HEK293 (cell line): ENCODE results near the gene DICER1.

Source experiments
- CTCF ChIA-PET: fragments of 350-600 bp; formaldehyde crosslinking; extraction: SDS; loops from one replicate; lab custom pipeline; 2021; ENCODE audit warnings: antibody characterized with exemption; lab: Yijun Ruan, JAX
- POLR2A ChIA-PET: fragments of 300-600 bp; formaldehyde crosslinking; extraction: SDS; loops from one replicate; lab custom pipeline; 2020; ENCODE audit warnings: antibody characterized with exemption, inconsistent platforms; lab: Yijun Ruan, JAX
- H3K27ac ChIP-seq: fragments of 200-500 bp; sonication (Bioruptor generic); 2 replicates; pipeline ENCODE4 v1.5.1; 2014; ENCODE audit warnings: low read depth, low read length, control low read depth, inconsistent platforms; ENCODE audit errors: extremely low read depth
- H3K36me3 ChIP-seq, 2 experiments: fragments of 200-500 bp in 1 of 2; sonication (Bioruptor generic) in 1 of 2; 1 replicate in 1 of 2; 2 replicates in 1 of 2; pipeline ENCODE4 v1.5.1; 2014 to 2017; ENCODE audit warnings: inconsistent platforms in 2 of 2, low read length in 2 of 2; ENCODE audit not compliant: control insufficient read depth in 2 of 2, insufficient read depth in 1 of 2
- H3K4me1 ChIP-seq: fragments of 200-500 bp; sonication (Bioruptor generic); 2 replicates; pipeline ENCODE4 v1.5.1; 2014; ENCODE audit warnings: mild to moderate bottlenecking, low read length, inconsistent platforms; ENCODE audit not compliant: control insufficient read depth, insufficient read depth
- H3K4me3 ChIP-seq: 2 replicates; pipeline ENCODE4 v1.5.1; 2011; ENCODE audit warnings: low read depth, mild to moderate bottlenecking, control low read depth, low read length, moderate library complexity
- H3K9me3 ChIP-seq: fragments of 200-500 bp; sonication (Bioruptor generic); 2 replicates; pipeline ENCODE4 v1.5.1; 2014; ENCODE audit warnings: low read depth, low read length, inconsistent platforms; ENCODE audit not compliant: control insufficient read depth, insufficient read depth
- KLF1 ChIP-seq: fragments of 450-650 bp; formaldehyde crosslinking; IDR thresholded peaks from 2 replicates; pipeline ENCODE4 v1.5.1; 2016; ENCODE audit warnings: missing biosample characterization, missing genetic modification characterization
- KLF8 ChIP-seq: fragments of 450-650 bp; formaldehyde crosslinking; IDR thresholded peaks from 2 replicates; pipeline ENCODE4 v1.5.1; 2016; ENCODE audit warnings: missing biosample characterization, missing genetic modification characterization
- MEIS1 ChIP-seq: sonication (generic); formaldehyde crosslinking; IDR thresholded peaks from 2 replicates; pipeline ENCODE4 v1.8.1; 2022; ENCODE audit warnings: missing genetic modification reagents, mild to moderate bottlenecking, borderline replicate concordance
- MYNN ChIP-seq: fragments of 450-650 bp; formaldehyde crosslinking; IDR thresholded peaks from 2 replicates; pipeline ENCODE4 v1.5.1; 2016; ENCODE audit warnings: missing biosample characterization, missing genetic modification characterization, borderline replicate concordance
- MZF1 ChIP-seq: fragments of 450-650 bp; formaldehyde crosslinking; IDR thresholded peaks from 2 replicates; pipeline ENCODE4 v1.5.1; 2017; ENCODE audit warnings: missing biosample characterization, missing genetic modification characterization, borderline replicate concordance
- REPIN1 ChIP-seq: fragments of 450-650 bp; formaldehyde crosslinking; IDR thresholded peaks from 2 replicates; pipeline ENCODE4 v1.5.1; 2017; ENCODE audit warnings: missing biosample characterization, missing genetic modification characterization, low read depth
- YY1 ChIP-seq: fragments of 450-650 bp; formaldehyde crosslinking; IDR thresholded peaks from 2 replicates; pipeline ENCODE4 v1.5.1; 2018; ENCODE audit warnings: missing biosample characterization, missing genetic modification characterization
- ZFP69B ChIP-seq: fragments of 450-650 bp; formaldehyde crosslinking; IDR thresholded peaks from 2 replicates; pipeline ENCODE4 v1.5.1; 2016; ENCODE audit warnings: missing biosample characterization, missing genetic modification characterization
- ZNF10 ChIP-seq: fragments of 450-650 bp; formaldehyde crosslinking; IDR thresholded peaks from 2 replicates; pipeline ENCODE4 v1.5.1; 2017; ENCODE audit warnings: missing biosample characterization, missing genetic modification characterization
- ZNF146 ChIP-seq: fragments of 450-650 bp; formaldehyde crosslinking; IDR thresholded peaks from 2 replicates; pipeline ENCODE4 v1.5.1; 2016; ENCODE audit warnings: missing biosample characterization, missing genetic modification characterization
- ZNF19 ChIP-seq: fragments of 450-650 bp; formaldehyde crosslinking; IDR thresholded peaks from 2 replicates; pipeline ENCODE4; 2016; ENCODE audit warnings: missing biosample characterization, missing genetic modification characterization, low read depth
- ZNF280C ChIP-seq: fragments of 450-650 bp; formaldehyde crosslinking; IDR thresholded peaks from 2 replicates; pipeline ENCODE4 v1.5.1; 2016; ENCODE audit warnings: missing biosample characterization, missing genetic modification characterization
- ZNF335 ChIP-seq: fragments of 450-650 bp; formaldehyde crosslinking; conservative IDR thresholded peaks from 2 replicates; pipeline ENCODE4 v1.5.1; 2016; ENCODE audit warnings: missing biosample characterization, missing genetic modification characterization
- ZNF354C ChIP-seq: fragments of 450-650 bp; formaldehyde crosslinking; IDR thresholded peaks from 2 replicates; pipeline ENCODE4 v1.5.1; 2016; ENCODE audit warnings: missing biosample characterization, missing genetic modification characterization, low read depth, borderline replicate concordance
- ZNF391 ChIP-seq: fragments of 450-650 bp; formaldehyde crosslinking; IDR thresholded peaks from 2 replicates; pipeline ENCODE4 v1.5.1; 2016; ENCODE audit warnings: low read depth, missing biosample characterization, missing genetic modification characterization, borderline replicate concordance
- ZNF416 ChIP-seq: fragments of 450-650 bp; formaldehyde crosslinking; IDR thresholded peaks from 2 replicates; pipeline ENCODE4 v1.5.1; 2016; ENCODE audit warnings: missing biosample characterization, missing genetic modification characterization
- ZNF501 ChIP-seq: fragments of 450-650 bp; formaldehyde crosslinking; IDR thresholded peaks from 2 replicates; pipeline ENCODE4 v1.5.1; 2016; ENCODE audit warnings: missing biosample characterization, missing genetic modification characterization
- ZNF624 ChIP-seq: fragments of 450-650 bp; formaldehyde crosslinking; IDR thresholded peaks from 2 replicates; pipeline ENCODE4 v1.5.1; 2017; ENCODE audit warnings: missing biosample characterization, missing genetic modification characterization
- ZNF677 ChIP-seq: fragments of 450-650 bp; IDR thresholded peaks from 2 replicates; pipeline ENCODE4 v1.5.0; 2018; ENCODE audit warnings: missing biosample characterization, mild to moderate bottlenecking, missing genetic modification characterization, moderate library complexity
- ZSCAN5A ChIP-seq: fragments of 450-650 bp; formaldehyde crosslinking; IDR thresholded peaks from 2 replicates; pipeline ENCODE4 v1.5.1; 2016; ENCODE audit warnings: missing biosample characterization, missing genetic modification characterization
- TF ChIP-seq, protein P1 (sequence below): fragments of 450-650 bp; formaldehyde crosslinking; IDR thresholded peaks from 2 replicates; pipeline ENCODE4; 2016; ENCODE audit warnings: missing biosample characterization, missing genetic modification characterization
- TF ChIP-seq, protein P2 (sequence below): fragments of 450-650 bp; formaldehyde crosslinking; IDR thresholded peaks from 2 replicates; pipeline ENCODE4 v1.5.1; 2016; ENCODE audit warnings: missing biosample characterization, missing genetic modification characterization
- TF ChIP-seq, protein P3 (sequence below): fragments of 450-650 bp; formaldehyde crosslinking; IDR thresholded peaks from 2 replicates; pipeline ENCODE4 v1.5.0; 2017; ENCODE audit warnings: missing biosample characterization, missing genetic modification characterization, borderline replicate concordance

Gene DICER1, protein sequence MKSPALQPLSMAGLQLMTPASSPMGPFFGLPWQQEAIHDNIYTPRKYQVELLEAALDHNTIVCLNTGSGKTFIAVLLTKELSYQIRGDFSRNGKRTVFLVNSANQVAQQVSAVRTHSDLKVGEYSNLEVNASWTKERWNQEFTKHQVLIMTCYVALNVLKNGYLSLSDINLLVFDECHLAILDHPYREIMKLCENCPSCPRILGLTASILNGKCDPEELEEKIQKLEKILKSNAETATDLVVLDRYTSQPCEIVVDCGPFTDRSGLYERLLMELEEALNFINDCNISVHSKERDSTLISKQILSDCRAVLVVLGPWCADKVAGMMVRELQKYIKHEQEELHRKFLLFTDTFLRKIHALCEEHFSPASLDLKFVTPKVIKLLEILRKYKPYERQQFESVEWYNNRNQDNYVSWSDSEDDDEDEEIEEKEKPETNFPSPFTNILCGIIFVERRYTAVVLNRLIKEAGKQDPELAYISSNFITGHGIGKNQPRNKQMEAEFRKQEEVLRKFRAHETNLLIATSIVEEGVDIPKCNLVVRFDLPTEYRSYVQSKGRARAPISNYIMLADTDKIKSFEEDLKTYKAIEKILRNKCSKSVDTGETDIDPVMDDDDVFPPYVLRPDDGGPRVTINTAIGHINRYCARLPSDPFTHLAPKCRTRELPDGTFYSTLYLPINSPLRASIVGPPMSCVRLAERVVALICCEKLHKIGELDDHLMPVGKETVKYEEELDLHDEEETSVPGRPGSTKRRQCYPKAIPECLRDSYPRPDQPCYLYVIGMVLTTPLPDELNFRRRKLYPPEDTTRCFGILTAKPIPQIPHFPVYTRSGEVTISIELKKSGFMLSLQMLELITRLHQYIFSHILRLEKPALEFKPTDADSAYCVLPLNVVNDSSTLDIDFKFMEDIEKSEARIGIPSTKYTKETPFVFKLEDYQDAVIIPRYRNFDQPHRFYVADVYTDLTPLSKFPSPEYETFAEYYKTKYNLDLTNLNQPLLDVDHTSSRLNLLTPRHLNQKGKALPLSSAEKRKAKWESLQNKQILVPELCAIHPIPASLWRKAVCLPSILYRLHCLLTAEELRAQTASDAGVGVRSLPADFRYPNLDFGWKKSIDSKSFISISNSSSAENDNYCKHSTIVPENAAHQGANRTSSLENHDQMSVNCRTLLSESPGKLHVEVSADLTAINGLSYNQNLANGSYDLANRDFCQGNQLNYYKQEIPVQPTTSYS (N-terminal part only)

GRCh38 chr14:95157327-95158189 lies at the start of gene DICER1:
TSS of gene DICER1 (minus strand) at chr14:95157529. CDS start at chr14:95133458, 24,071 bp downstream.
- H3K36me3 ChIP-seq, result no peaks in the 10 kb centered on the region
- H3K4me1 ChIP-seq, result peaks cover 18% of the 10 kb centered on the region
- peak within 1 kb of the TSS; percentile 81 for H3K4me3 ChIP-seq
- ChIA-PET POLR2A (interaction anchor here (1.1 kb wide), 1 partner anchor 22 kb away, joined by 3 read pairs; no protein-coding TSS in a partner anchor), CTCF (no interaction called here)
- no peaks in the 10 kb centered on the region for H3K9me3 ChIP-seq
- peak within 1 kb of the TSS; percentile 99 for H3K27ac ChIP-seq
- TF ChIP-seq, protein P1, sequence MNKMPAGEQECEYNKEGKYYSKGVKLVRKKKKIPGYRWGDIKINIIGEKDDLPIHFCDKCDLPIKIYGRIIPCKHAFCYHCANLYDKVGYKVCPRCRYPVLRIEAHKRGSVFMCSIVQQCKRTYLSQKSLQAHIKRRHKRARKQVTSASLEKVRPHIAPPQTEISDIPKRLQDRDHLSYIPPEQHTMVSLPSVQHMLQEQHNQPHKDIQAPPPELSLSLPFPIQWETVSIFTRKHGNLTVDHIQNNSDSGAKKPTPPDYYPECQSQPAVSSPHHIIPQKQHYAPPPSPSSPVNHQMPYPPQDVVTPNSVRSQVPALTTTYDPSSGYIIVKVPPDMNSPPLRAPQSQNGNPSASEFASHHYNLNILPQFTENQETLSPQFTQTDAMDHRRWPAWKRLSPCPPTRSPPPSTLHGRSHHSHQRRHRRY (tag by site-specific recombination), result no peak
- TF ChIP-seq ZNF677 (tag by site-specific recombination) (no peak), ZNF501 (tag by site-specific recombination) (peak; percentile 89), ZNF280C (tag by site-specific recombination) (no peak), ZNF10 (tag by site-specific recombination) (peak; percentile 18; the same call in 1 of the 2 replicates), ZNF416 (tag by site-specific recombination) (no peak), REPIN1 (no peak), MEIS1 (no peak), KLF1 (tag by site-specific recombination) (peak; percentile 71), ZNF354C (tag by site-specific recombination) (no peak), ZSCAN5A (tag by site-specific recombination) (no peak), MYNN (tag by site-specific recombination) (no peak), ZNF19 (tag by site-specific recombination) (no peak), ZFP69B (peak; percentile 61), ZNF624 (tag by site-specific recombination) (no peak), ZNF335 (tag by site-specific recombination) (peak; percentile 89), ZNF391 (tag by site-specific recombination) (peak; percentile 72; the same call in 1 of the 2 replicates), YY1 (tag by site-specific recombination) (peak; percentile 34; the same call in 1 of the 2 replicates), ZNF146 (no peak), KLF8 (peak; percentile 95), MZF1 (tag by site-specific recombination) (no peak; the same call in 1 of the 2 replicates)
- TF ChIP-seq, protein P2, sequence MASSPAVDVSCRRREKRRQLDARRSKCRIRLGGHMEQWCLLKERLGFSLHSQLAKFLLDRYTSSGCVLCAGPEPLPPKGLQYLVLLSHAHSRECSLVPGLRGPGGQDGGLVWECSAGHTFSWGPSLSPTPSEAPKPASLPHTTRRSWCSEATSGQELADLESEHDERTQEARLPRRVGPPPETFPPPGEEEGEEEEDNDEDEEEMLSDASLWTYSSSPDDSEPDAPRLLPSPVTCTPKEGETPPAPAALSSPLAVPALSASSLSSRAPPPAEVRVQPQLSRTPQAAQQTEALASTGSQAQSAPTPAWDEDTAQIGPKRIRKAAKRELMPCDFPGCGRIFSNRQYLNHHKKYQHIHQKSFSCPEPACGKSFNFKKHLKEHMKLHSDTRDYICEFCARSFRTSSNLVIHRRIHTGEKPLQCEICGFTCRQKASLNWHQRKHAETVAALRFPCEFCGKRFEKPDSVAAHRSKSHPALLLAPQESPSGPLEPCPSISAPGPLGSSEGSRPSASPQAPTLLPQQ (tag by site-specific recombination), result peak; percentile 70; the same call in 1 of the 2 replicates
- TF ChIP-seq, protein P3, sequence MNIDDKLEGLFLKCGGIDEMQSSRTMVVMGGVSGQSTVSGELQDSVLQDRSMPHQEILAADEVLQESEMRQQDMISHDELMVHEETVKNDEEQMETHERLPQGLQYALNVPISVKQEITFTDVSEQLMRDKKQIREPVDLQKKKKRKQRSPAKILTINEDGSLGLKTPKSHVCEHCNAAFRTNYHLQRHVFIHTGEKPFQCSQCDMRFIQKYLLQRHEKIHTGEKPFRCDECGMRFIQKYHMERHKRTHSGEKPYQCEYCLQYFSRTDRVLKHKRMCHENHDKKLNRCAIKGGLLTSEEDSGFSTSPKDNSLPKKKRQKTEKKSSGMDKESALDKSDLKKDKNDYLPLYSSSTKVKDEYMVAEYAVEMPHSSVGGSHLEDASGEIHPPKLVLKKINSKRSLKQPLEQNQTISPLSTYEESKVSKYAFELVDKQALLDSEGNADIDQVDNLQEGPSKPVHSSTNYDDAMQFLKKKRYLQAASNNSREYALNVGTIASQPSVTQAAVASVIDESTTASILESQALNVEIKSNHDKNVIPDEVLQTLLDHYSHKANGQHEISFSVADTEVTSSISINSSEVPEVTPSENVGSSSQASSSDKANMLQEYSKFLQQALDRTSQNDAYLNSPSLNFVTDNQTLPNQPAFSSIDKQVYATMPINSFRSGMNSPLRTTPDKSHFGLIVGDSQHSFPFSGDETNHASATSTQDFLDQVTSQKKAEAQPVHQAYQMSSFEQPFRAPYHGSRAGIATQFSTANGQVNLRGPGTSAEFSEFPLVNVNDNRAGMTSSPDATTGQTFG, result no peak
